Peyer's patch (tissue), 4 donors: ENCODE results near the gene WWOX. TPM values are rescaled to one million over a fixed set of nuclear protein-coding genes. Genes with fewer than 3 reads are reported as not detected.
A peak's percentile ranks its signal among the peaks of the same experiment; 100 is the strongest.

ENCODE experiments used
- DNase-seq, 3 donors: peaks; one replicate each; pipeline ENCODE4 v3.0.0-alpha.2; 2017 to 2019
- H3K27ac ChIP-seq, 4 donors: fragments of 200-600 bp; sonication (generic); one replicate each; pipeline ENCODE4 v1.5.1; 2016 to 2019
- H3K27me3 ChIP-seq, 2 donors: fragments of 200-600 bp; sonication (generic); one replicate each; pipeline ENCODE4 v1.5.1; 2019
- H3K36me3 ChIP-seq, 3 donors: fragments of 200-600 bp; sonication (generic); one replicate each; pipeline ENCODE4 v1.5.1; 2016 to 2019
- H3K4me1 ChIP-seq, 4 donors: fragments of 200-600 bp; sonication (generic); one replicate each; pipeline ENCODE4 v1.5.1; 2016 to 2019
- H3K4me3 ChIP-seq, 4 donors: fragments of 200-600 bp; sonication (generic); 1 replicate in 3 of 4; 2 replicates in 1 of 4; pipeline ENCODE4 v1.5.1; 2016 to 2019; ENCODE audit warnings: mild to moderate bottlenecking in 1 of 4
- H3K9me3 ChIP-seq, 4 donors: fragments of 200-600 bp; sonication (generic); one replicate each; pipeline ENCODE4 v1.5.1; 2016 to 2019; ENCODE audit warnings: mild to moderate bottlenecking in 1 of 4
- CTCF ChIP-seq, 6 experiments: fragments of 450-650 bp in 4 of 6; fragments of 200-600 bp in 2 of 6; sonication (generic) in 1 of 6; IDR thresholded peaks; one replicate each; pipeline ENCODE4 v1.5.1; 2017 to 2019; ENCODE audit warnings: antibody characterized with exemption in 6 of 6, mild to moderate bottlenecking in 3 of 6, moderate library complexity in 1 of 6
- POLR2A ChIP-seq, 2 donors: fragments of 450-650 bp; IDR thresholded peaks; one replicate each; pipeline ENCODE4 v1.5.1; 2017; ENCODE audit warnings: antibody characterized with exemption in 2 of 2, mild to moderate bottlenecking in 2 of 2, moderate library complexity in 2 of 2
- total RNA-seq, 4 donors: library from RNA; depleted of rRNA; stranded (reverse); fragments of >200 nt; gene quantifications; one replicate each; pipeline ENCODE4 v1.1.0, GENCODE V29; 2016

Gene WWOX
- total RNA-seq, 4 donors from 2014 or later = 17.3 to 197 (median 57.5) TPM

GRCh38 chr16:78505544-78506366, 406.3 kb downstream of the WWOX start:
- no peaks in the 10 kb centered on the region for H3K9me3 ChIP-seq
- H3K4me3 ChIP-seq = peak overlapping the region in 1 of 4 donors; percentile 20
- peak in 3 of 6 experiments; percentile 11 to 26 (median 15) for TF ChIP-seq CTCF (IDR thresholded peaks at IDR 0.05)
- TF ChIP-seq POLR2A (IDR thresholded peaks at IDR 0.05) = no peak
- H3K27ac ChIP-seq = peak overlapping the region; percentile 47 to 64 (median 54)
- DNase-seq = peak in 1 of 3 donors; percentile 60
- no peaks in the 10 kb centered on the region for H3K27me3 ChIP-seq
- no peaks in the 10 kb centered on the region for H3K36me3 ChIP-seq
- peaks cover 0 to 4% (median 0%) of the 10 kb centered on the region in 4 donors for H3K4me1 ChIP-seq

GRCh38 chr16:78506367-78507193, 407.1 kb downstream of the WWOX start:
- Histone ChIP-seq H3K4me3 (peak overlapping the region in 1 of 4 donors; percentile 20), H3K9me3 (no peaks in the 10 kb centered on the region), H3K27ac (peak overlapping the region in 2 of 4 donors; percentile 59 to 64), H3K27me3 (no peaks in the 10 kb centered on the region), H3K36me3 (no peaks in the 10 kb centered on the region), H3K4me1 (peaks cover 0 to 4% (median 0%) of the 10 kb centered on the region in 4 donors)
- no peak for DNase-seq
- TF ChIP-seq CTCF (IDR thresholded peaks at IDR 0.05) = no peak

- Histone ChIP-seq H3K27ac (no peak overlapping the region), H3K9me3 (no peaks in the 10 kb centered on the region), H3K4me3 (no peak overlapping the region), H3K36me3 (no peaks in the 10 kb centered on the region), H3K4me1 (peaks cover 0 to 4% (median 0%) of the 10 kb centered on the region in 4 donors), H3K27me3 (no peaks in the 10 kb centered on the region)
- DNase-seq = no peak
- no peak for TF ChIP-seq CTCF (IDR thresholded peaks at IDR 0.05)
- no peak for TF ChIP-seq POLR2A (IDR thresholded peaks at IDR 0.05)
Measured at GRCh38 chr16:78507576-78507975, 408.1 kb downstream of the WWOX start.

GRCh38 chr16:78509965-78510364, 410.5 kb downstream of the WWOX start:
- Histone ChIP-seq H3K9me3 (no peaks in the 10 kb centered on the region), H3K4me3 (no peak overlapping the region), H3K27me3 (no peaks in the 10 kb centered on the region), H3K27ac (no peak overlapping the region), H3K36me3 (no peaks in the 10 kb centered on the region), H3K4me1 (no peaks in the 10 kb centered on the region)
- DNase-seq = no peak
- TF ChIP-seq POLR2A (IDR thresholded peaks at IDR 0.05) (no peak), CTCF (IDR thresholded peaks at IDR 0.05) (no peak)

- no peak for TF ChIP-seq CTCF (IDR thresholded peaks at IDR 0.05)
- TF ChIP-seq POLR2A (IDR thresholded peaks at IDR 0.05) = no peak
- Histone ChIP-seq H3K9me3 (no peaks in the 10 kb centered on the region), H3K4me3 (no peak overlapping the region), H3K27me3 (no peaks in the 10 kb centered on the region), H3K36me3 (no peaks in the 10 kb centered on the region), H3K4me1 (no peaks in the 10 kb centered on the region), H3K27ac (no peak overlapping the region)
- DNase-seq = no peak
Measured at GRCh38 chr16:78510496-78510895, 411.0 kb downstream of the WWOX start.
